Measurements from ENCODE around the gene DYNLT1.
"Not testable (repeated sequence)": the region's sequence is repeated elsewhere in the genome, so short reads cannot be mapped to it uniquely, and the experiment has no call there.

DNA sequence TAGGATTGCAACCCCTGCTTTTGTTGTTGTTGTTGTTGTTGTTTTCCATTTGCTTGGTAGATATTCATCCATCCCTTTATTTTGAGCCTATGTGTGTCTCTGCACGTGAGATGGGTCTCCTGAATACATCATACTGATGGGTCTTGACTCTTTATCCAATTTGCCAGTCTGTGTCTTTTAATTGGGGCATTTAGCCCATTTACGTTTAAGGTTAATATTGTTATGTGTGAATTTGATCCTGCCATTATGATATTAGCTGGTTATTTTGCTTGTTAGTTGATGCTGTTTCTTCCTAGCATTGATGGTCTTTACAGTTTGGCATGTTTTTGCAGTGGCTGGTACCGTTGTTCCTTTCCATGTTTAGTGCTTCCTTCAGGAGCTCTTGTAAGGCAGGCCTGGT lies 26.3 kb downstream of the DYNLT1 start:
- TF ChIP-seq, protein P1, sequence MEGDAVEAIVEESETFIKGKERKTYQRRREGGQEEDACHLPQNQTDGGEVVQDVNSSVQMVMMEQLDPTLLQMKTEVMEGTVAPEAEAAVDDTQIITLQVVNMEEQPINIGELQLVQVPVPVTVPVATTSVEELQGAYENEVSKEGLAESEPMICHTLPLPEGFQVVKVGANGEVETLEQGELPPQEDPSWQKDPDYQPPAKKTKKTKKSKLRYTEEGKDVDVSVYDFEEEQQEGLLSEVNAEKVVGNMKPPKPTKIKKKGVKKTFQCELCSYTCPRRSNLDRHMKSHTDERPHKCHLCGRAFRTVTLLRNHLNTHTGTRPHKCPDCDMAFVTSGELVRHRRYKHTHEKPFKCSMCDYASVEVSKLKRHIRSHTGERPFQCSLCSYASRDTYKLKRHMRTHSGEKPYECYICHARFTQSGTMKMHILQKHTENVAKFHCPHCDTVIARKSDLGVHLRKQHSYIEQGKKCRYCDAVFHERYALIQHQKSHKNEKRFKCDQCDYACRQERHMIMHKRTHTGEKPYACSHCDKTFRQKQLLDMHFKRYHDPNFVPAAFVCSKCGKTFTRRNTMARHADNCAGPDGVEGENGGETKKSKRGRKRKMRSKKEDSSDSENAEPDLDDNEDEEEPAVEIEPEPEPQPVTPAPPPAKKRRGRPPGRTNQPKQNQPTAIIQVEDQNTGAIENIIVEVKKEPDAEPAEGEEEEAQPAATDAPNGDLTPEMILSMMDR (IDR thresholded peaks at IDR 0.05; ENCODE audit: poor library complexity, severe bottlenecking) = not testable (repeated sequence)
- not testable (repeated sequence) for TF ChIP-seq POLR2AphosphoS5 (IDR thresholded peaks at IDR 0.05); TAF1 (IDR thresholded peaks at IDR 0.05; ENCODE audit: low read depth); SMC3 (conservative IDR thresholded peaks at IDR 0.05; ENCODE audit: poor library complexity); EZH2 (IDR thresholded peaks at IDR 0.05; ENCODE audit: borderline replicate concordance, insufficient read depth, low read length, poor library complexity, severe bottlenecking); EP300 (conservative IDR thresholded peaks at IDR 0.05; ENCODE audit: poor library complexity, severe bottlenecking); MXI1 (conservative IDR thresholded peaks at IDR 0.05; ENCODE audit: poor library complexity, severe bottlenecking)
- TF ChIP-seq, protein P2, sequence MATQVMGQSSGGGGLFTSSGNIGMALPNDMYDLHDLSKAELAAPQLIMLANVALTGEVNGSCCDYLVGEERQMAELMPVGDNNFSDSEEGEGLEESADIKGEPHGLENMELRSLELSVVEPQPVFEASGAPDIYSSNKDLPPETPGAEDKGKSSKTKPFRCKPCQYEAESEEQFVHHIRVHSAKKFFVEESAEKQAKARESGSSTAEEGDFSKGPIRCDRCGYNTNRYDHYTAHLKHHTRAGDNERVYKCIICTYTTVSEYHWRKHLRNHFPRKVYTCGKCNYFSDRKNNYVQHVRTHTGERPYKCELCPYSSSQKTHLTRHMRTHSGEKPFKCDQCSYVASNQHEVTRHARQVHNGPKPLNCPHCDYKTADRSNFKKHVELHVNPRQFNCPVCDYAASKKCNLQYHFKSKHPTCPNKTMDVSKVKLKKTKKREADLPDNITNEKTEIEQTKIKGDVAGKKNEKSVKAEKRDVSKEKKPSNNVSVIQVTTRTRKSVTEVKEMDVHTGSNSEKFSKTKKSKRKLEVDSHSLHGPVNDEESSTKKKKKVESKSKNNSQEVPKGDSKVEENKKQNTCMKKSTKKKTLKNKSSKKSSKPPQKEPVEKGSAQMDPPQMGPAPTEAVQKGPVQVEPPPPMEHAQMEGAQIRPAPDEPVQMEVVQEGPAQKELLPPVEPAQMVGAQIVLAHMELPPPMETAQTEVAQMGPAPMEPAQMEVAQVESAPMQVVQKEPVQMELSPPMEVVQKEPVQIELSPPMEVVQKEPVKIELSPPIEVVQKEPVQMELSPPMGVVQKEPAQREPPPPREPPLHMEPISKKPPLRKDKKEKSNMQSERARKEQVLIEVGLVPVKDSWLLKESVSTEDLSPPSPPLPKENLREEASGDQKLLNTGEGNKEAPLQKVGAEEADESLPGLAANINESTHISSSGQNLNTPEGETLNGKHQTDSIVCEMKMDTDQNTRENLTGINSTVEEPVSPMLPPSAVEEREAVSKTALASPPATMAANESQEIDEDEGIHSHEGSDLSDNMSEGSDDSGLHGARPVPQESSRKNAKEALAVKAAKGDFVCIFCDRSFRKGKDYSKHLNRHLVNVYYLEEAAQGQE (IDR thresholded peaks at IDR 0.05; ENCODE audit: borderline replicate concordance) = not testable (repeated sequence)

All from neural cell (in vitro differentiated cells).